Inflammatory macrophage treated with lipopolysaccharide for 1 hour (primary cell): Measurements from ENCODE around the gene THAP7.
A peak's percentile ranks its signal among the peaks of the same experiment; 100 is the strongest.
"Not testable (repeated sequence)": the region's sequence is repeated elsewhere in the genome, so short reads cannot be mapped to it uniquely, and the experiment has no call there.

Experiments used
- DNase-seq, 2 donors: peaks; one replicate each; pipeline ENCODE4 v3.0.0-alpha.2; 2020 to 2022

Gene THAP7

DNA sequence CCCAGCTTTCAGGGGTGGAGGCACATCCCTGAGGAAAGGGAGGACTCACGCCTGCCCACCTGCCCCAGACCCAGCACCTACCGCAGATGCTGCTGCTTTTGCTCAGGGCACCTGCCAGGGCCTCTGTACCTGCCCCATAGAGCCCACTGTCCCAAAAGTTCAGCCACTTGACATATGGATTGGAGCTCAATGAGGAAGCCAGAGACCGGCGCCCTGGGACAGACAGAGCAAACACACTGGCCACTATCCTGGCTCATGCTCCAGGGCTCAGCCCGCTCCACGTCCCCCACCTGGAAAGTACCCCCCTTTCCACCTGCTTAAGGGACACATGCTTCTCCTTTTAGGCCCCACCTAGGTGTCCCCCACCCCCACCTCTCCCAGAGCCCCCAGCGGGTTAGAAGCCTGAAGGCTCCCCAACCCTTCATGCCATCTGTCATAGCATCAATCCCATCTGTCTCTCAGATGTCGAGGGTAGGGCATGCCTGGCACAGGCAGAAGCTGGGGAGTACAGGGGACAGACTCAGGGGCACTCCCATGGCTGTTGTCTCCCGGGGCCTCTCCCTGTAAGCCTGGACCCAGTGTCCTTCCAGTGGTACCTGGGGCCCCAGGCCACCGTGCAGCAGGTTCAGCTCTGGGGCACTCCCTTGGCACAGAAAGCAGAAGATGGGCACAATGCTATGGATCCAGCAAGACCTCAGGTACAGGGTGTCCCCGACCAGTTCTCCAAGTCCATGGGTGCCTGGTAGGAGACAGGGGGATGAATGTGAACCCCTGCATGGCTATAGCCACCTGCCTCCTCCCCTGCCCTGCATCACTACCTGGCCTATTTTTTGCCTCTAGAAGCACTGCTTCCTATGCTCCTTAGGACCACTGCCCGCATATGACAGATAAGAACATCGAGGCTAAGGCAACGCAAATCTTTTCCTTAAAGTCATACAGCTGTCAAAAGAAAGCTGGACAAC lies 10.8 kb upstream of the THAP7 start:
- no peak for DNase-seq

GRCh38 chr22:21010426-21011113 lies 8.7 kb upstream of the THAP7 start:
- DNase-seq = no peak

DNA sequence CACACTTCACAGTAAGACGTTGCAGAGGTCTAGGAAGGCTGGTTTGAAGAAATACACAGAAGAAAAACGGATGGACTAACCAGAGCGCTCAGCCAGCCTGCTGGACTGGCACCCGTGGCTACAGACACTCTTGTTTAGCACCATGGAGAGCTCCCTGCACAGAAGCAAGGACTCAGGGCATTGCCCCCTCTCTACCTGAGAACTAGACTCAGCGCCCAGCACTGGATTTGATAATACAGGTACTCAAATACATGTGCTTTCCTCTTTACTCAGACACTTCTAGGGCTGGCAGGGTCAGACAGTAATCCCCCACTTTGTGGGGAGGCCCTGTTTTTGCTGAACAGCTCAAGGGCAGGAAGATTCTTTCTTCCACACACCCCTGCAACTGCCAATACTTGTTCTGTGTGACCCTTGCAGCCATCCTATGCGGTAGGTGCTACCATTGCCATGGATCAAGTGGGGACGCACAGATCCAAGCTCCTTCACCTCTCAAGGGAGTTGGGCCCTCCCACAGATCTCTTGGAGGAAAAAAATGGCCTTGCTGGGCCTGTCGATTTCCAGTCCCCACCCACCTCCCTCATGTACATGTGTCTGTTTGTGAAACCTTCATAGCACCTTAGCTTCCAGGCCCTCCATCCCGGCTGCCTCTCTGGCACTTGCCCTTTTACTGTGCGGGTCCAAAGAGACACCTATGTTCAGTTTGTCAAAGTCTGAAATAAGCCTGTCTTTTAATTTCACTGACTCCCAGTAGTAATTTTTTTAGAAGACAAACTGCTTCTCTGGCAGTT lies 7.9 kb upstream of the THAP7 start:
- DNase-seq = peak in 1 of 2 donors; percentile 1

- not testable (repeated sequence) for DNase-seq
Observed at GRCh38 chr22:21009208-21009607, 7.3 kb upstream of the THAP7 start.

DNA sequence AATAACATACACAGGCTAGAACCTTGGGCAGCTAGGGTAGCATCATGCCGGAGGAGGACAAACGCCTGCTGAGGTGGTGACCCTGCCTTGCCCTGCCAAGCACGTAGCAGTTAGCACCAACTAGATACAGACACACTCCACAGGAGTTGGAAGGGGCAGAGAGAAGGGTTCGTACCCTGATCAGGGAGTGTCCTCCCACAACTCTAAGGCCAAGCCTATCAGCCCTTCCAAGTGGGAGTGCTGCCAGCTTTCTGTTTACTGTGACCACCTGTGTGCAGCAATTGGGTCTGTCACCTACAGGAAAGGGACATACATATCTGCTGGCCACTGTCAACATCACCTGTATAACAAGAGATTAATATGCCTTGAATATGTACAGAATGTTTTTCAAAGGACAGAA lies 1.9 kb upstream of the THAP7 start:
- no peak for DNase-seq

- no peak for DNase-seq
Observed at GRCh38 chr22:21000987-21001600, 824 bp downstream of the THAP7 start.

- no peak for DNase-seq
Observed at GRCh38 chr22:21000207-21000986, 1.5 kb downstream of the THAP7 start.

- no peak for DNase-seq
Observed at GRCh38 chr22:20999350-21000206, 2.3 kb downstream of the THAP7 start.

- no peak for DNase-seq
Observed at GRCh38 chr22:20998411-20999336, 3.2 kb downstream of the THAP7 start.

DNA sequence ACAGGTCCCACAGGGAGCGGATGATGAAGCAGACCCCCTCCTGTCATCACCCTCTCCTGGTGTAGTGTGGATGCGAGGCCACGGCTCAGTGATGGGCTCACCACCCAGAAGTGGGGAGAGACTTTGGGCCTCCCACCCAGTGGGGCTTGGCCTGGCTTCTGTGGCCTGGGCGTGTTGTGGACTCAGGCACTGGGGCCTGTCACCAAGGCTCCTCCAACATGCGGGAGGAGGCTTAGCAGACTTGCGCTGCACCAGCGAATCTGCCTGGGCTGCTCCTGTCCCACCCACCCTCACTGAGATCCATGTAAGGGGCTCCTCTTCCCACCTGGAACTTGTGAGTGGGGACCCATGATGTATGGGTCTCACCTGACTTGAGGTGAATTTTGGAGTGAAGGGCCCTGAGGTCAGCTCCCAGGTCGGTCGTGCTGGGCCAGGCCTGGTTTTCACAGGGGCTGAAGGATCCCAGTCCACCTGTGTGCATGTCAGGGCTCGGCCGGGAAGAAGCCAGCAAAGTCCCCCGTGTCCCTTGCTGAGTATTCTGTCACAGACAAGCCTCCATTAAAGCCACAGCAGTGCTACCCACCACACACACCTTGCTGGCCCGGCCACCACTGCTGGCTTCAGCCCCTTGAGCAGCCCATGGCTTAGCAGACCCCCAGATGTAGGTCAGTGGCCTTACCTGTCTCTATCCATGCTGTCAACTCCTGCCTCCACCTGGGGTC lies 4.2 kb downstream of the THAP7 start:
- DNase-seq = no peak

DNA sequence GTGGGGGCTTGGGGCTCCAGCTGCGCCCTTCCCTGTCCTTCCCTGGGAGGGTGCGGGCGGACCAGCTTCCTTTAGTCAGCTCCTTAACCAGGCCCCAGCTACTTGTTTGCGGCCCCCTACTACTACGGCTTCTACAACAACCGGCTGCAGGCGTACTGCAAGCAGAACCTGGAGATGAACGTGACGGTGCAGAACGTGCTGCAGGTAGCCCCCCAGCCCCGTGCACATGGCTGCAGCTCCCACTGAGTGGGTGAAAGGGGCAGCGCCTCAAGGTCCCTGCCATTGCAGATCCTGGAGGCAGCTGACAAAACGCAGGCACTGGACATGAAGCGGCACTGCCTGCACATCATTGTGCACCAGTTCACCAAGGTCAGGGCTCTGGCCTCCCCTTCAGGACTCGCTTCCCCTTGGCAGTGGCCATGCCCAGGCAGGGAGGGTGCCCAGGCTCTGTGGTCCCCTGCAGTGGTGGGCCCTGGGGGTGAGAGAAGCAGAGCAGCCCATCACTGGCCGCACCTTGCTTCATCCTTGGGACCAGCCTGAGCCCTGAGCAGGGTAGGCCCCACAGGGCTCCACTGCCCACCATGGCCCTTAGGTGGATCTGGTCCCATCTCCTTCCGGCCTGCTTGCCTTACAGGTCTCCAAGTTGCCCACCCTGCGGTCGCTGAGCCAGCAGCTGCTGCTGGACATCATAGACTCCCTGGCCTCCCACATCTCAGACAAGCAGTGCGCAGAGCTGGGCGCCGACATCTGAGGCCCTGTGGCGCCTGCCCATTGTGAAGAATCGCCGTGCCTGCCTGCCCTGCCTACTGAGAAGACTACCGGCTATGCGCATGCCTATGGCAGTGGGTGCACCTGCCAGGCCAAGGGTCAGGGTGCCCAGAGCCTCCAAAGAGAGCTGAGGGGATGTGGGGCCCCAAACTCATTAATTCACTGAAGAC lies 5.1 kb downstream of the THAP7 start:
- no peak for DNase-seq

DNA sequence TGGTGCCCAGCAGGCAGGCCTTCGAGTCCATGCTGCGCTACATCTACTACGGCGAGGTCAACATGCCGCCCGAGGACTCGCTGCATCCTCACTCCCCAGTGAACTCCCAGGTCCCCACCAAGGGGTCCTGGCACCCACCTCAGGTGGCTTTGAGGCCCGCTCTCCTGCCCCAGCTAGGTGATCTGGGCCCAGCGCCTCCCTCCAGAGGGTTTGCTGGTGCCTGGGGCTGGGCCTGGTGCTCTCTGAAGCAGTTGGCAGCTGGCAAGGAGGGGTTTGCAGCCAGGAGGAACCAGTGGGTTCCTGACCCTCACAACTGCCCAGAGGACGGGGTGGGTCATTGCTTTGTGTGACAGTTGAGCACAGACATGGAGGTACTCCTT lies 5.9 kb downstream of the THAP7 start:
- no peak for DNase-seq

DNA sequence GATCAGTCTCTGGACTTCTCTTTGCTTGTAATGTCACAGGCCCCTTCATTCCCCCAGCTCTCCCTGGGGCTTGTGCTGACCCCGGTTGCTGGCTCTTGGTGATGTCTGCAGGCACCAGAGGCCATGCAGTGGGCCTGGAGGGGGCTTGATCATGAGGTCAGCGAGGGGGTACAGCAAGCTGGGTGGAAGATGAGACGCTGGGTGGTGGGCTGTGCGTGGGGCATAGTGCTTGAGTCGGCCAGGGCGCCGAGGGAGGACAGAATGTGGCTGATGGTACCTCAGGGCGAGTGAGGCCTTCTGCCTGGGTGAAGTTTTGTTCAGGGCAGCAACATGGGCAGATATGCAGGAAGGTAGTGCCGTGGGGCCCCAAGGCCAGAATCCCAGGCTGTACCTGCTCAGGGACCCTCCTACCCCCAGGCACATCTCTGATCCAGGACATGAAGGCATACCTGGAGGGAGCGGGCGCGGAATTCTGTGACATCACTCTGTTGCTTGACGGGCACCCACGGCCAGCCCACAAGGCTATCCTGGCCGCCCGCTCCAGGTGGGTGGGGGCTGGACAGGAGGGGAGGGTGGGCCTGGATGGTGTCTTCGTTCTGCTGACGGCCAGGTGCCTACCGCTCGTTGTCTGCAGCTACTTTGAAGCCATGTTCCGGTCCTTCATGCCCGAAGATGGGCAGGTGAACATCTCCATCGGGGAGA lies 6.4 kb downstream of the THAP7 start:
- DNase-seq = no peak

GRCh38 chr22:20994902-20995241 lies 7.0 kb downstream of the THAP7 start:
- DNase-seq = no peak

DNA sequence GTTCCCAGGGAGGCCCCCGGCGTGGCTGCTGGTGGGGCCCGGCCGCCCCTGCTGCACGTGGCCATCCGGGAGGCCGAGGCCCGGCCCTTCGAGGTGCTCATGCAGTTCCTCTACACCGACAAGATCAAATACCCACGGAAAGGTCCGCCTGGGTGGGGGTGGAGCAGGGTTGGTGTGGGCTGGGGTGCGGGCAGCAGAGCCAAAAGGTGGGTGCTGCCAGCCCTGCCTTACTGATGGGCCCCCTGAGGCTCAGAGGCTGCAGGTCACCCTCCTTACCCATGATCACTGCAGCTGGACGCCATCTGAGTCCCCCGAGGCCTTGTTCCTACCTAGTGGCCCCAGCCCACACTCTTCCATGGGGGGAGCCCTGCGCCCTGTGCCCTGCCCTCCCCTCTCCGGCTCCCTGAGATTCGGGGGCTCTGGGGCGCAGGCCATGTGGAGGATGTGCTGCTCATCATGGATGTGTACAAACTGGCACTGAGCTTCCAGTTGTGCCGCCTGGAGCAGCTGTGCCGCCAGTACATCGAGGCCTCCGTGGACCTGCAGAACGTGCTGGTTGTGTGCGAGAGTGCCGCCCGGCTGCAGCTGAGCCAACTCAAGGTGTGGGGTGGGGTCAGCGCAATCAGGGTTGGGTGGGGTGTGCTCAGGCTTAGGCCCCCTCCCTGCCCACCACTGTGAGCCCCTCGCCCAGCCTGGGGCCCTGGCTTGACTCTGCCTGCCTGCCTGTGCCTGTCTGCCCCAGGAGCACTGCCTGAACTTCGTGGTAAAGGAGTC lies 7.6 kb downstream of the THAP7 start:
- DNase-seq = no peak

- DNase-seq = no peak
Observed at GRCh38 chr22:20993304-20994127, 8.4 kb downstream of the THAP7 start.
